Fibroblast of the aortic adventitia (primary cell): ENCODE data around the gene SERTAD3. TPM values are rescaled to one million over a fixed set of nuclear protein-coding genes. Genes with fewer than 3 reads are reported as not detected.

ENCODE experiments used
- DNase-seq: peaks from one replicate; pipeline ENCODE4 v3.0.0-alpha.2; 2010; ENCODE audit warnings: low read depth
- H3K4me3 ChIP-seq: 2 replicates; pipeline ENCODE4 v1.5.1; 2011; ENCODE audit warnings: low read depth, mild to moderate bottlenecking, control low read depth, low read length, moderate library complexity
- CTCF ChIP-seq: IDR thresholded peaks from 2 replicates; pipeline ENCODE4 v1.5.1; 2011; ENCODE audit warnings: mild to moderate bottlenecking, low read length, control low read depth, inconsistent platforms; ENCODE audit not compliant: insufficient read depth
- total RNA-seq: library from RNA; depleted of rRNA; stranded (reverse); fragments of >200 nt; gene quantifications from 2 replicates; pipeline ENCODE4 v1.2.3, GENCODE V29; 2012; ENCODE audit warnings: low replicate concordance

The SERTAD3 gene
- total RNA-seq, 1 donor: 24.4 TPM

GRCh38 chr19:40418040-40418439, 26.1 kb downstream of the SERTAD3 start:
- DNase-seq: no peak
- TF ChIP-seq CTCF: no peak
- H3K4me3 ChIP-seq: no peak overlapping the region

GRCh38 chr19:40417643-40417981, 26.5 kb downstream of the SERTAD3 start:
- no peak overlapping the region for H3K4me3 ChIP-seq
- DNase-seq: no peak
- TF ChIP-seq CTCF: no peak

GRCh38 chr19:40416918-40417642, 27.1 kb downstream of the SERTAD3 start:
- H3K4me3 ChIP-seq: no peak overlapping the region
- TF ChIP-seq CTCF: no peak
- no peak for DNase-seq

- no peak for DNase-seq
- no peak overlapping the region for H3K4me3 ChIP-seq
- no peak for TF ChIP-seq CTCF
Measured at GRCh38 chr19:40415768-40416167, 28.4 kb downstream of the SERTAD3 start.

GRCh38 chr19:40414542-40415535, 29.3 kb downstream of the SERTAD3 start:
- DNase-seq: no peak
- no peak for TF ChIP-seq CTCF
- H3K4me3 ChIP-seq: no peak overlapping the region

GRCh38 chr19:40413291-40413845, 30.8 kb downstream of the SERTAD3 start, which contains the start of gene PRX:
Gene PRX, minus strand, starts transcription at chr19:40413378. Its CDS starts 5,446 bp downstream, at chr19:40407932.
- no peak for DNase-seq
- TF ChIP-seq CTCF: no peak
- no peak within 1 kb of the TSS for H3K4me3 ChIP-seq
